Lung (tissue), 12 donors: ENCODE data around the gene GGNBP2. TPM values are rescaled to one million over a fixed set of nuclear protein-coding genes. Genes with fewer than 3 reads are reported as not detected.

ENCODE experiments used
- ATAC-seq: fragments of 200-7000 bp; cut with Tn5 transposase; one replicate; pipeline ENCODE4 v1.9.1; 2020; ENCODE audit warnings: moderate number of reproducible peaks; ENCODE audit not compliant: insufficient read depth, low FRiP score
- DNase-seq, 3 donors: peaks; one replicate each; pipeline ENCODE4 v3.0.0-alpha.2; 2013 to 2017
- H3K27ac ChIP-seq, 2 donors: one replicate each; pipeline ENCODE4 v1.5.1; 2013; ENCODE audit warnings: mild to moderate bottlenecking in 2 of 2, moderate library complexity in 2 of 2, control low read depth in 1 of 2, inconsistent platforms in 1 of 2, low read depth in 1 of 2, low read length in 1 of 2
- H3K27me3 ChIP-seq, 3 donors: one replicate each; pipeline ENCODE4 v1.5.1; 2013; ENCODE audit warnings: low read length in 2 of 3; ENCODE audit not compliant: control insufficient read depth in 3 of 3, insufficient read depth in 3 of 3
- H3K36me3 ChIP-seq, 4 donors: one replicate each; pipeline ENCODE4 v1.5.1; 2013; ENCODE audit warnings: low read length in 4 of 4, mild to moderate bottlenecking in 1 of 4, moderate library complexity in 1 of 4; ENCODE audit not compliant: control insufficient read depth in 4 of 4, insufficient read depth in 4 of 4
- H3K4me1 ChIP-seq, 5 donors: one replicate each; pipeline ENCODE4 v1.5.1; 2013; ENCODE audit warnings: low read length in 5 of 5, mild to moderate bottlenecking in 2 of 5, moderate library complexity in 1 of 5; ENCODE audit not compliant: control insufficient read depth in 5 of 5, insufficient read depth in 5 of 5
- H3K4me3 ChIP-seq: one replicate; pipeline ENCODE4 v1.5.1; 2013; ENCODE audit warnings: mild to moderate bottlenecking, control low read depth, moderate library complexity
- H3K9ac ChIP-seq, 2 donors: one replicate each; pipeline ENCODE4 v1.5.1; 2013; ENCODE audit warnings: low read length in 2 of 2, control low read depth in 1 of 2; ENCODE audit not compliant: insufficient read depth in 1 of 2
- H3K9me3 ChIP-seq, 4 donors: one replicate each; pipeline ENCODE4 v1.5.1; 2013; ENCODE audit warnings: low read length in 3 of 4, mild to moderate bottlenecking in 1 of 4, moderate library complexity in 1 of 4; ENCODE audit not compliant: control insufficient read depth in 4 of 4, insufficient read depth in 3 of 4
- CTCF ChIP-seq: IDR thresholded peaks from 2 replicates; pipeline ENCODE4 v1.5.1; 2012; ENCODE audit warnings: mild to moderate bottlenecking; ENCODE audit errors: control extremely low read depth, extremely low read depth
- WGBS, 2 donors: extraction: QIAGEN DNeasy Blood & Tissue Kit; methylation state at CpG; one replicate each; pipeline ENCODE4 v1.1.7; 2013; 5-methylcytosine and 5-hydroxymethylcytosine counted together
- polyA plus RNA-seq, 2 donors: library from polyadenylated mRNA; stranded (reverse); fragments of 200-250 nt; gene quantifications; one replicate each; pipeline ENCODE4 v1.2.1, GENCODE V29; 2013
- total RNA-seq, 2 donors: library from RNA; depleted of rRNA in 1 of 2; stranded (reverse); fragments of >200 nt in 1 of 2; gene quantifications; one replicate each; pipeline ENCODE4 v1.2.1, GENCODE V29; 2014 to 2021
- donor health status: control.
- donor health status: control.
- donor health status: Bipolar disorder and iron deficiency.
- donor health status: healthy.
- donor health status: DM: yes; HTN: yes; CAD: no.

Gene GGNBP2
- total and polyA plus RNA-seq, 4 donors = 40.0 to 86.7 (median 58.5) TPM

- DNase-seq (no peak), ATAC-seq (no peak)
- no peak for TF ChIP-seq CTCF
- no peak overlapping the region for H3K27ac ChIP-seq
- H3K36me3 ChIP-seq = peaks cover 34 to 54% (median 47%) of the 10 kb centered on the region in 4 donors
- no peaks in the 10 kb centered on the region for H3K27me3 ChIP-seq
- no peaks in the 10 kb centered on the region for H3K4me1 ChIP-seq
- no peak overlapping the region for H3K9ac ChIP-seq
- H3K9me3 ChIP-seq = no peaks in the 10 kb centered on the region
- H3K4me3 ChIP-seq = no peak overlapping the region
- 87 to 91% methylated on average over 1 of the region's 1 CpG for WGBS, 2 donors
Observed at GRCh38 chr17:36583787-36584186, 39.1 kb downstream of the GGNBP2 start.

GRCh38 chr17:36586138-36586537 is 41.4 kb downstream of the GGNBP2 start:
- H3K27me3 ChIP-seq = no peaks in the 10 kb centered on the region
- no peaks in the 10 kb centered on the region for H3K9me3 ChIP-seq
- H3K36me3 ChIP-seq = peaks cover 24 to 45% (median 39%) of the 10 kb centered on the region in 4 donors
- WGBS, 2 donors = 98% methylated on average over 2 of the region's 2 CpGs
- H3K9ac ChIP-seq = no peak overlapping the region
- TF ChIP-seq CTCF = no peak
- H3K4me3 ChIP-seq = no peak overlapping the region
- no peak for DNase-seq
- no peak for ATAC-seq
- peaks cover 0 to under 1% (median 0%) of the 10 kb centered on the region in 5 donors for H3K4me1 ChIP-seq
- H3K27ac ChIP-seq = no peak overlapping the region

GRCh38 chr17:36590082-36590481 is 45.4 kb downstream of the GGNBP2 start:
- Histone ChIP-seq H3K27me3 (no peaks in the 10 kb centered on the region), H3K27ac (no peak overlapping the region), H3K4me3 (no peak overlapping the region), H3K9me3 (no peaks in the 10 kb centered on the region), H3K36me3 (peaks cover 11 to 27% (median 24%) of the 10 kb centered on the region in 4 donors), H3K4me1 (peaks cover 0 to 14% (median 11%) of the 10 kb centered on the region in 5 donors), H3K9ac (no peak overlapping the region)
- WGBS, 2 donors = 39 to 49% methylated on average over 2 of the region's 2 CpGs
- no peak for TF ChIP-seq CTCF
- DNase-seq = no peak
- ATAC-seq = no peak
